ENCODE data around the gene CYB5RL.

DNA sequence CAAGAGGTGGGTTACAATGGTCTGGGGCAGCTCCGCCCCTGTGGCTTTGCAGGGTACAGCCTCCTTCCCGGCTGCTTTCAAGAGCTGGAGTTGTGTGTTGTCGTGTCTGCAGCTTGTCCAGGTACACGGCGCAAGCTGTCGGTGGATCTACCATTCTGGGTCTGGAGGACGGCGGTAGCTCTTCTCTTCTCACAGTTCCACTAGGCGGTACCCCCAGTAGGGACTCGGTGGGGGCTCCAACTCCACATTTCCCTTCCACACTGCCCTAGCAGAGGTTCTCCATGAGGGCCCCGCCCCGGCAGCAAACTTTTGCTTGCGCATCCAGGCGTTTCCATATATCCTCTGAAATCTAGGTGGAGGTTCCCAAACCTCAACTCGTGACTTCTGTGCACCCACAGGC lies 34.7 kb downstream of the CYB5RL start:
- TF ChIP-seq POLR2AphosphoS5 (IDR thresholded peaks at IDR 0.05; ENCODE audit: low read depth, low read length) (no peak), TAF1 (IDR thresholded peaks at IDR 0.05; ENCODE audit: borderline replicate concordance, insufficient read depth, low read length) (no peak), SIN3A (IDR thresholded peaks at IDR 0.05; ENCODE audit: borderline replicate concordance, insufficient read depth, low read length) (no peak)

All from PFSK-1 (cell line).